ENCODE measurements around the gene DOCK10. TPM values are rescaled to one million over a fixed set of nuclear protein-coding genes. Genes with fewer than 3 reads are reported as not detected.
A peak's percentile ranks its signal among the peaks of the same experiment; 100 is the strongest.

Gene DOCK10
- total and polyA plus RNA-seq, 9 of the 15 experiments (the other 6 are each of a cell fraction or from before 2014, with no cell fraction given), result 0.01 to 0.87 (median 0.18) TPM

GRCh38 chr2:224736227-224736626 is 306.0 kb downstream of the DOCK10 start:
- H3K4me1 ChIP-seq (replicated peaks in 1 of 2; ENCODE audit: control insufficient read depth in 2 of 2, insufficient read depth in 2 of 2, low read length in 2 of 2), result no peaks in the 10 kb centered on the region
- no peak overlapping the region for H3K4me2 ChIP-seq (ENCODE audit: insufficient read depth, low read length)
- no peak overlapping the region for H2AFZ ChIP-seq (ENCODE audit: low read depth, low read length)
- no peak overlapping the region for H3K27ac ChIP-seq (ENCODE audit: extremely low read depth, low read depth, low read length)
- H3K9ac ChIP-seq (ENCODE audit: insufficient read depth in 1 of 2, low read depth in 2 of 2, low read length in 2 of 2), result no peak overlapping the region
- POLR2A ChIA-PET, result no interaction called here
- 0% methylated on average over 1 of the region's 1 CpG for WGBS (ENCODE audit: insufficient coverage, low coverage, missing lambda C conversion rate)
- H3K27me3 ChIP-seq (ENCODE audit: control insufficient read depth in 2 of 2, insufficient read depth in 2 of 2, low read length in 2 of 2), result no peaks in the 10 kb centered on the region
- H4K20me1 ChIP-seq (replicated peaks; ENCODE audit: control insufficient read depth, insufficient read depth, low read length), result no peaks in the 10 kb centered on the region
- no peaks in the 10 kb centered on the region for H3K36me3 ChIP-seq (ENCODE audit: control insufficient read depth, insufficient read depth, low read length)
- no TSS peak for BruUV-seq (replicated peaks)
- intact Hi-C loops (cut with micrococcal nuclease), result no loop called here
- H3K79me2 ChIP-seq (ENCODE audit: control insufficient read depth, insufficient read depth, low read length), result no peaks in the 10 kb centered on the region
- H3K9me1 ChIP-seq (ENCODE audit: control insufficient read depth, insufficient read depth, low read length), result no peaks in the 10 kb centered on the region
- FAIRE-seq (no peak), DNase-seq (ENCODE audit: extremely low read depth in 1 of 4, low spot score in 3 of 4) (no peak), ATAC-seq (no peak)
- in situ Hi-C loops (cut with MboI), result no loop called here
- CTCF ChIA-PET (ENCODE audit: low intra/inter-chr PET ratio), result no interaction called here
- H3K4me3 ChIP-seq, result no peak overlapping the region
- no peak for TF ChIP-seq ZNF785 (CRISPR knock-in tag; IDR thresholded peaks at IDR 0.05)
- TF ChIP-seq ZFP36 (IDR thresholded peaks at IDR 0.05; ENCODE audit: low read depth, low read length, partially characterized antibody), result peak; percentile 40
- no peaks in the 10 kb centered on the region for H3K9me3 ChIP-seq (replicated peaks; ENCODE audit: control insufficient read depth, insufficient read depth, low read depth, low read length)

DNA sequence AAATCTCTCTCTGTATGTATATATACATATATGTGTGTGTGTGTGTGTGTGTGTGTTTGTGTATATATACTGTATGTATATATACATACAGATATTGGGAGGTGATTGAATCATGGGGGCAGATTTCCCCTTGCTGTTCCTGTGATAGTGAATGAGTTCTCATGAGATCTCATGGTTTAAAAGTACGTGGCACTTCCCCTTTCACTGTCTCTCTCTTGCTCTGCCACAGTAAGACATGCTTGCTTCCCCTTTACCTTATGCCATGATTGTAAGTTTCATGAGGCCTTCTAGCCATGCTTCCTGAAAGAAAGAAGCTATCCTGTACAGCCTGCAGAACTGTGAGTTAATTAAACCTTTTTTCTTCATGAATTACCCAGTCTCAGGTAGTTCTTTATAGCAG is 307.3 kb downstream of the DOCK10 start:
- DNase-seq (ENCODE audit: extremely low read depth in 1 of 4, low spot score in 3 of 4), result no peak
- 10% methylated on average over 1 of the region's 1 CpG for WGBS (ENCODE audit: insufficient coverage, low coverage, missing lambda C conversion rate)
- TF ChIP-seq CHAMP1 (IDR thresholded peaks at IDR 0.05), result no peak
- TF ChIP-seq PBX2 (CRISPR knock-in tag; IDR thresholded peaks at IDR 0.05; ENCODE audit: low read depth), result no peak
- TF ChIP-seq PBX2 (tag; conservative IDR thresholded peaks at IDR 0.05; ENCODE audit: low read depth), result no peak
- no peak for TF ChIP-seq MCM3 (IDR thresholded peaks at IDR 0.05)

More for the DNA sequence above, 307.3 kb downstream of the DOCK10 start:
- Histone ChIP-seq H3K36me3 (ENCODE audit: control insufficient read depth, insufficient read depth, low read length) (no peaks in the 10 kb centered on the region), H3K27ac (ENCODE audit: extremely low read depth, low read depth, low read length) (no peak overlapping the region), H3K9me3 (replicated peaks; ENCODE audit: control insufficient read depth, insufficient read depth, low read depth, low read length) (no peaks in the 10 kb centered on the region), H3K9ac (ENCODE audit: insufficient read depth in 1 of 2, low read depth in 2 of 2, low read length in 2 of 2) (no peak overlapping the region), H3K9me1 (ENCODE audit: control insufficient read depth, insufficient read depth, low read length) (no peaks in the 10 kb centered on the region), H2AFZ (ENCODE audit: low read depth, low read length) (no peak overlapping the region), H3K4me3 (no peak overlapping the region), H3K4me1 (replicated peaks in 1 of 2; ENCODE audit: control insufficient read depth in 2 of 2, insufficient read depth in 2 of 2, low read length in 2 of 2) (no peaks in the 10 kb centered on the region), H3K79me2 (ENCODE audit: control insufficient read depth, insufficient read depth, low read length) (no peaks in the 10 kb centered on the region), H3K4me2 (ENCODE audit: insufficient read depth, low read length) (no peak overlapping the region), H4K20me1 (replicated peaks; ENCODE audit: control insufficient read depth, insufficient read depth, low read length) (no peaks in the 10 kb centered on the region), H3K27me3 (ENCODE audit: control insufficient read depth in 2 of 2, insufficient read depth in 2 of 2, low read length in 2 of 2) (no peaks in the 10 kb centered on the region)
- ChIA-PET POLR2A (no interaction called here), CTCF (ENCODE audit: low intra/inter-chr PET ratio) (no interaction called here)
- FAIRE-seq (no peak), ATAC-seq (no peak)
- intact Hi-C loops (cut with micrococcal nuclease) (no loop called here), in situ Hi-C loops (cut with MboI) (no loop called here)
- BruUV-seq (replicated peaks), result no TSS peak

Measured in K562 (cell line).